Measurements from ENCODE around the gene TOPORS.

DNA sequence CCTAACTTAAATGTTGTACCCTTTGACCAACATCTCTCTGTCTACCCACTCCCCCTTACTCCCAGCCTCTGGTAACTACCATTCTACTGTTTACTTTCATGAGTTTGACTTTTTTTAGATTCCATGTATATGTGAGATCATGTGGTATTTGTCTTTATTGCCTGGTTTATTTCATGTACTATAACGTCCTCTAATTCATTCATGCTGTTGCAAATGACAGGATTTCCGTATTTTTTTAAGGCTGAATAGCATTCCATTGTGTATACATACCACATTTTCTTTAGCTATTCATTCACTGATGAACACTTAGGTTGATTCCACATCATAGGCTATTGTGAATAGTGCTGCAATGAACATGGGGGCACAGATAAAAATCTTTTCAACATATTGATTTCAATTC lies 32.4 kb upstream of the TOPORS start:
- no peak for TF ChIP-seq POLR2A (IDR thresholded peaks at IDR 0.05)
- TF ChIP-seq, protein P1, sequence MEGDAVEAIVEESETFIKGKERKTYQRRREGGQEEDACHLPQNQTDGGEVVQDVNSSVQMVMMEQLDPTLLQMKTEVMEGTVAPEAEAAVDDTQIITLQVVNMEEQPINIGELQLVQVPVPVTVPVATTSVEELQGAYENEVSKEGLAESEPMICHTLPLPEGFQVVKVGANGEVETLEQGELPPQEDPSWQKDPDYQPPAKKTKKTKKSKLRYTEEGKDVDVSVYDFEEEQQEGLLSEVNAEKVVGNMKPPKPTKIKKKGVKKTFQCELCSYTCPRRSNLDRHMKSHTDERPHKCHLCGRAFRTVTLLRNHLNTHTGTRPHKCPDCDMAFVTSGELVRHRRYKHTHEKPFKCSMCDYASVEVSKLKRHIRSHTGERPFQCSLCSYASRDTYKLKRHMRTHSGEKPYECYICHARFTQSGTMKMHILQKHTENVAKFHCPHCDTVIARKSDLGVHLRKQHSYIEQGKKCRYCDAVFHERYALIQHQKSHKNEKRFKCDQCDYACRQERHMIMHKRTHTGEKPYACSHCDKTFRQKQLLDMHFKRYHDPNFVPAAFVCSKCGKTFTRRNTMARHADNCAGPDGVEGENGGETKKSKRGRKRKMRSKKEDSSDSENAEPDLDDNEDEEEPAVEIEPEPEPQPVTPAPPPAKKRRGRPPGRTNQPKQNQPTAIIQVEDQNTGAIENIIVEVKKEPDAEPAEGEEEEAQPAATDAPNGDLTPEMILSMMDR (IDR thresholded peaks at IDR 0.05) = no peak
- no peak for TF ChIP-seq EP300 (IDR thresholded peaks at IDR 0.05)

Measured in tibial nerve (tissue), 4 donors.